ENCODE results near the gene ABCG1.

The ABCG1 gene

GRCh38 chr21:42233067-42233961 is 14.4 kb downstream of the ABCG1 start:
- Histone ChIP-seq H3K36me3 (ENCODE audit: control insufficient read depth, insufficient read depth, low read length) (no peaks in the 10 kb centered on the region), H3K4me1 (peaks cover 37% of the 10 kb centered on the region), H3K4me3 (ENCODE audit: low read depth, low read length) (no peak overlapping the region)

GRCh38 chr21:42234041-42234440 is 15.1 kb downstream of the ABCG1 start:
- H2AFZ ChIP-seq, result peak overlapping the region; percentile 80
- no peak for TF ChIP-seq CTCF (IDR thresholded peaks at IDR 0.05)
- no peaks in the 10 kb centered on the region for H3K27me3 ChIP-seq (ENCODE audit: control insufficient read depth, insufficient read depth, low read length)
- H3K27ac ChIP-seq, result peak overlapping the region; percentile 85
- H3K4me3 ChIP-seq (ENCODE audit: low read depth, low read length), result peak overlapping the region; percentile 42
- H3K4me2 ChIP-seq (ENCODE audit: low read length), result peak overlapping the region; percentile 68
- H3K36me3 ChIP-seq (ENCODE audit: control insufficient read depth, insufficient read depth, low read length), result no peaks in the 10 kb centered on the region
- no peak overlapping the region for H3K9ac ChIP-seq
- no peaks in the 10 kb centered on the region for H3K79me2 ChIP-seq
- H3K9me3 ChIP-seq (ENCODE audit: control insufficient read depth, low read length), result no peaks in the 10 kb centered on the region
- H3K4me1 ChIP-seq, result peaks cover 37% of the 10 kb centered on the region

More at GRCh38 chr21:42233067-42233961, 14.4 kb downstream of the ABCG1 start:
- H3K27ac ChIP-seq, result peak overlapping the region; percentile 85
- H3K79me2 ChIP-seq, result no peaks in the 10 kb centered on the region
- H3K9ac ChIP-seq, result no peak overlapping the region
- H3K4me2 ChIP-seq (ENCODE audit: low read length), result peak overlapping the region; percentile 68
- no peaks in the 10 kb centered on the region for H3K27me3 ChIP-seq (ENCODE audit: control insufficient read depth, insufficient read depth, low read length)
- no peaks in the 10 kb centered on the region for H3K9me3 ChIP-seq (ENCODE audit: control insufficient read depth, low read length)
- peak overlapping the region; percentile 22 for H2AFZ ChIP-seq
- peak; percentile 16 for TF ChIP-seq CTCF (IDR thresholded peaks at IDR 0.05)

- Histone ChIP-seq H3K4me1 (peaks cover 37% of the 10 kb centered on the region), H3K9ac (no peak overlapping the region), H3K4me3 (ENCODE audit: low read depth, low read length) (peak overlapping the region; percentile 42), H3K36me3 (ENCODE audit: control insufficient read depth, insufficient read depth, low read length) (no peaks in the 10 kb centered on the region), H3K79me2 (no peaks in the 10 kb centered on the region), H3K27me3 (ENCODE audit: control insufficient read depth, insufficient read depth, low read length) (no peaks in the 10 kb centered on the region), H2AFZ (peak overlapping the region; percentile 80), H3K27ac (peak overlapping the region; percentile 85), H3K9me3 (ENCODE audit: control insufficient read depth, low read length) (no peaks in the 10 kb centered on the region), H3K4me2 (ENCODE audit: low read length) (peak overlapping the region; percentile 71)
- no peak for TF ChIP-seq CTCF (IDR thresholded peaks at IDR 0.05)
Observed at GRCh38 chr21:42234464-42235241, 15.7 kb downstream of the ABCG1 start.

- Histone ChIP-seq H3K4me1 (peaks cover 37% of the 10 kb centered on the region), H3K36me3 (ENCODE audit: control insufficient read depth, insufficient read depth, low read length) (no peaks in the 10 kb centered on the region), H3K79me2 (no peaks in the 10 kb centered on the region), H3K4me3 (ENCODE audit: low read depth, low read length) (peak overlapping the region; percentile 15), H3K27me3 (ENCODE audit: control insufficient read depth, insufficient read depth, low read length) (no peaks in the 10 kb centered on the region), H3K4me2 (ENCODE audit: low read length) (peak overlapping the region; percentile 71), H3K27ac (peak overlapping the region; percentile 47), H3K9me3 (ENCODE audit: control insufficient read depth, low read length) (no peaks in the 10 kb centered on the region), H2AFZ (no peak overlapping the region), H3K9ac (no peak overlapping the region)
- no peak for TF ChIP-seq CTCF (IDR thresholded peaks at IDR 0.05)
Observed at GRCh38 chr21:42235593-42235992, 16.7 kb downstream of the ABCG1 start.

Data from parathyroid adenoma (tissue), 2 donors.